GM12875 (cell line): ENCODE measurements around the gene SIGLEC12.

ENCODE experiments used
- H3K4me3 ChIP-seq: one replicate; pipeline ENCODE4 v1.5.1; 2011; ENCODE audit warnings: low read depth, low read length, control low read depth
- TF ChIP-seq, protein P1 (sequence below): IDR thresholded peaks from 2 replicates; pipeline ENCODE4 v1.5.1; 2011; ENCODE audit warnings: low read depth, mild to moderate bottlenecking, control low read depth, inconsistent platforms, low read length, moderate library complexity, borderline replicate concordance; ENCODE audit not compliant: insufficient read depth

Gene SIGLEC12

DNA sequence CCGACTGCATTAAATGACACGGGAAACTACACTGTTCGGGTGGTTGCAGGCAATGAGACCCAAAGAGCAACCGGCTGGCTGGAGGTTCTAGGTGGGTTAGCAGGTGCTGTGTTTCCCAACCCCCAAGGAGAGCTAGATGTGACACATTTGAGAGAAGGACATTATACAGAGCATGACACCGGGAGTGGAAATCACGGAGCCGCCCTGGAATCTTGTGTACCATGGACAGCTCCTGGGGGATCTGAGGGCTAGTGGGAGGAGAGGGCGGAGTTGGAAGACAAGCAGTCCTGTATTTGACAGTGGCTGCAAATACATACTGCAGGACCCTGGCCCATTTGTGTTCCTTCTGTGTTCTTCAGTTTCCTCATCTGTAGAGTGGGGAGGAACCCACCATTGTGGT lies 21.0 kb downstream of the SIGLEC12 start:
- TF ChIP-seq, protein P1, sequence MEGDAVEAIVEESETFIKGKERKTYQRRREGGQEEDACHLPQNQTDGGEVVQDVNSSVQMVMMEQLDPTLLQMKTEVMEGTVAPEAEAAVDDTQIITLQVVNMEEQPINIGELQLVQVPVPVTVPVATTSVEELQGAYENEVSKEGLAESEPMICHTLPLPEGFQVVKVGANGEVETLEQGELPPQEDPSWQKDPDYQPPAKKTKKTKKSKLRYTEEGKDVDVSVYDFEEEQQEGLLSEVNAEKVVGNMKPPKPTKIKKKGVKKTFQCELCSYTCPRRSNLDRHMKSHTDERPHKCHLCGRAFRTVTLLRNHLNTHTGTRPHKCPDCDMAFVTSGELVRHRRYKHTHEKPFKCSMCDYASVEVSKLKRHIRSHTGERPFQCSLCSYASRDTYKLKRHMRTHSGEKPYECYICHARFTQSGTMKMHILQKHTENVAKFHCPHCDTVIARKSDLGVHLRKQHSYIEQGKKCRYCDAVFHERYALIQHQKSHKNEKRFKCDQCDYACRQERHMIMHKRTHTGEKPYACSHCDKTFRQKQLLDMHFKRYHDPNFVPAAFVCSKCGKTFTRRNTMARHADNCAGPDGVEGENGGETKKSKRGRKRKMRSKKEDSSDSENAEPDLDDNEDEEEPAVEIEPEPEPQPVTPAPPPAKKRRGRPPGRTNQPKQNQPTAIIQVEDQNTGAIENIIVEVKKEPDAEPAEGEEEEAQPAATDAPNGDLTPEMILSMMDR = no peak

DNA sequence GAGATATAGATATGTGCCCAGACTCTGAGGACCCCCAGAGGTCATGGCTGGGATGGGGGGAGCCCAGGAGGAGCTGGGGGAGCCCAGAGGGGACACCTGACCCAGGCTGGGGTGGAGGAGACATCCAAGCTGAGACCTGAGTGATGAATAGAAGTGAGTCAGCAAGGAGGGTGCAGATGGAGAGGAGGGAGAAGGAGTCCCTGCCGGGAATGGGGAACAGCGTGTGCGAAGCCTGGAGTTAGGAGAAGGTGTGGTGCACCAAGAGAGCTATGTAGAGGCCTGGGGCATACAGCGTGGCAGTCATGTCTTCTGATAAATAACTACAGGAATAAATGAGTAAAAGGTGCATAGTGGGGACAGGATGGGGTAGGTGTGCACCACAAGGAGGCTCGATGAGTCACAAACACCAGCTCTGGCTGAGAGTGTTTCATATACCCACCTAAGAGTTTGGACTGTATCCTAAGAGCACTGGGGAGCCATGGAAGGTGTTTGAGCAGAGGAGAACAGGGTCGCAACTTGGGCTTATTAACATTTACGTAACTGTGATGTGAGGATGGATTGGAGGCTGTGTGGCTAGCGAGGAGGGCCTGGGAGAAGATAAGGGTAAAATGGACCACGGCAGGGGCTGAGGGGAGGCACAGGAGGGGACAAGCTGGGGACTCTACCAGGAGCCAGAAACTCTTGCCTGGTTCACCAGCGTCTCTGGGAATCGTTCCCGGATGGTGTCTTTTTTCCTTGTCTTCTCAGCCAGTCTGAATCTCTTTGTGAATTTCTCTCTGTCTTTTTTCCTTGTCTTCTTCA lies 21.9 kb downstream of the SIGLEC12 start:
- no peak overlapping the region for H3K4me3 ChIP-seq
- TF ChIP-seq, protein P1 = no peak

More for the DNA sequence above, 21.0 kb downstream of the SIGLEC12 start:
- H3K4me3 ChIP-seq = no peak overlapping the region

DNA sequence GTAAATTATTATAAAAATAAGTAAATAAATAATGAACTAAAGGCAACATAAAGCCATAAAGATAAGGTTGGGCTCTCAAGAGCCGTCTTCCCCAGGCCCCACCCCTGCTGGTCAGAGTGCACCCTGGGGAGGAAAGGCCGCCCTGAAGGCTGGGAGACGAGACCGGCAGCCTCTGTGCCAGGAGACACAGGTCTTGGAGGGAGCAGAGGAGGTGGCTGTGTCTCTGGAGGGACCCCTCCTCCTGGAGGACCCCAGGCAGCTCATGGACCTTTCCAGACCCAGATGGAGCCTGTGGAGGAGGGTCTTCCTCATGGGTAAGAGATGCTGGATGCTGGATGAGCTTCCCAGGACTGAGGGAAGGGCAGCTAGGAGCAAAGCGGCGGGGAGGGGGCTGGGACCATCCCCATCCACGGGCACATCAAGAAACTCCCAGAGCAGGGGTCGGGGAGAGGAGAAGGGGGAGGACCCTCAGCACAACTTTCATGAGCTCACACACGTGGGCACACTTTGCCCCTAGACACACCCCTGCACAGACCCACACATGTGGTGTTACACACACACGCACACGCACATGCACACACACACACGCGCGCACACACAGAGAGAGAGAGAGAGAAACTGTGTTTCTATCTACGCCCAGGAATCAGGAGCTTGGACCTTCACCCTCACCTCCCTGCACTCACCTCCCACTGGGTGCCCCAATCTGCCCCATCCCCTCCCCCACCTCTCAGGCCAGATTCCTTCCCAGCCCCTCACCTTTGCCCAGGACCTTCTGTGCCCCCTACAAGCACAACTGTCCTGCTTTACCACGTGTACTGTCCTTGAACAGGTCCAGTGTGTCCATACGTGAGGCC lies 23.0 kb downstream of the SIGLEC12 start, which contains the start of gene CEACAM18:
TSS of gene CEACAM18 (plus strand) at position 159 of the 854 bp plus-strand sequence.
- H3K4me3 ChIP-seq = no peak within 1 kb of the TSS
- TF ChIP-seq, protein P1 = no peak

DNA sequence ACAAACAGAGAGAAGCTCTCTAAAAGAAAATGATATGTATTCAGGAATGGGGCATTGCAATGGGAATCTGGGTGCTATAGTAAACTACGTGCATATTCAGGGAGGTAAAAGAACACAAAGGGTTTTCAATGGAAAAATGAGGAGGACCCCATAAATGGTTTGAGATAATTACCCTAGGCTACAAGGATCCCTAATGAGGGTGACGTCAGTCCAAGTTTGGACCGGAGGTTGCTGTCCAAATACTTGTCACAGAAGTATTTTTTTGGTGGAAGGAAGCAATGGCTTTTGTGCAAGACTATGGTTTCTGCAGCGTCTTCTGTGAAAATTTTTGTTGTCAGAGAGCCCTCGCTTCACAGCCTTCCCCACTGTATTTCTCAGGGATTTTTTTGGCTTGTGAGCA lies 24.3 kb downstream of the SIGLEC12 start:
- TF ChIP-seq, protein P1 = no peak
- no peak overlapping the region for H3K4me3 ChIP-seq

DNA sequence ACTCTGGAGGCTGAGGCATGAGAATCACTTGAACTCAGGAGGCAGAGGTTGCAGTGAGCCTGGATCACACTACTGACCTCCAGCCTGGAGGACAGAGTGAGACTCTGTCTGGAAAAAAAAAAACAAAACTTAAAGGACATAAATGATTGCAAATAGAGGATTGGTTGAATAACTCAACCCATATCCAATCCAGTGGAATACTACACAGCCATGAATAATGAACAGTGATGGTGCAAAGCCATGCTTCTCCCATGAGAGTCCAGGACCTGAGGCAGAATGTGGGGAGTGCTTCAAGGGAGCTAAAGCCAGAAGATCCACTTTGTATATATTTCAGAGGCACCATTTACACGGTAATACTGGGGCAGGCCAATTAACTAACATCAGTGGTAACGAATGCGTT lies 25.4 kb downstream of the SIGLEC12 start:
- H3K4me3 ChIP-seq = no peak overlapping the region

DNA sequence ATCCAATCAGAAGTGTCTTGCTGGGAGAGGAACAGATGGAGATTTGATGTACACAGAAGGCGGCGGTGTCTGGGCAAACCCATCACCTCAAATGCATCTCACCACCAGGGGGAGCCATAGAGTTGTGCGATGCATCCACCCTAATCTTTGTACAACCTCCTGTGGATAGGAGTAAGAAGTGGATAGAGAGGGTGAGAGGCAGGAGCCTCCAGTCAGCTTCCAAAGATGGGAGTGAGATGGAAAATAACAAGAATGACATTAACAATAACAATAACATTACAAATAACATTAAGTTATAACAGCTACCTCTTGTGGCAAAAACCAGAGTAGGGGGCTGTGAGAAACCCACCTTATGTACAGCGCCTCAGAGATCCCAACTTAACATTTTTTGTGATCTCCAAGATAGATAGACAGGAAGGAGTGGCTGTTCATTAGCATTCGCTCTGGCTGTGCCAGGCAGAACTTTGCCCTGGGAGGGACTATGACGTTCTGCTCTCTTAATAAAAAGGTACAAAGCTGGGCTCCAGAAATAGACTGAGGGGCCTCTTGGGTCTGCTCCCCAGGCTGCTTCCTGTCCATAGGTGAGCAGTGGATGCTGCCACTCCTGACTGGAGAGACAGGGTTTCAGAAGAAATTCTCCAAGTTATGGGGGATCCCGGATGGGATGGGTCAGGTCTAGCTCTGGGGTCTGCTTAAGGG lies 28.4 kb downstream of the SIGLEC12 start:
- H3K4me3 ChIP-seq = no peak overlapping the region
- TF ChIP-seq, protein P1 = peak; percentile 72

More for the DNA sequence above, 25.4 kb downstream of the SIGLEC12 start:
- TF ChIP-seq, protein P1 = no peak
